HG03025 (cell line): ENCODE data around the gene SLC6A3.

Source experiments
- ATAC-seq: cut with Tn5 transposase; IDR thresholded peaks from one replicate; pipeline ENCODE4 v1.9.1; 2021; ENCODE audit warnings: mild to moderate bottlenecking, moderate library complexity; ENCODE audit not compliant: unreplicated experiment, low FRiP score

Gene SLC6A3

GRCh38 chr5:1410156-1411014 lies 34.9 kb downstream of the SLC6A3 start:
- ATAC-seq: no peak

GRCh38 chr5:1409381-1410110 lies 35.7 kb downstream of the SLC6A3 start:
- ATAC-seq: no peak

- no peak for ATAC-seq
Measured at GRCh38 chr5:1406681-1407640, 38.3 kb downstream of the SLC6A3 start.

- no peak for ATAC-seq
Measured at GRCh38 chr5:1405539-1406530, 39.4 kb downstream of the SLC6A3 start.

GRCh38 chr5:1405121-1405520 lies 40.1 kb downstream of the SLC6A3 start:
- no peak for ATAC-seq

GRCh38 chr5:1404062-1404461 lies 41.2 kb downstream of the SLC6A3 start:
- ATAC-seq: no peak

- ATAC-seq: no peak
Measured at GRCh38 chr5:1402611-1403255, 42.5 kb downstream of the SLC6A3 start.

- ATAC-seq: no peak
Measured at GRCh38 chr5:1401536-1402138, 43.6 kb downstream of the SLC6A3 start.

- no peak for ATAC-seq
Measured at GRCh38 chr5:1400936-1401335, 44.3 kb downstream of the SLC6A3 start.

- no peak for ATAC-seq
Measured at GRCh38 chr5:1400211-1400855, 44.9 kb downstream of the SLC6A3 start.

GRCh38 chr5:1399737-1400136 lies 45.5 kb downstream of the SLC6A3 start:
- no peak for ATAC-seq

GRCh38 chr5:1396293-1396816 lies 48.9 kb downstream of the SLC6A3 start:
- ATAC-seq: no peak

- ATAC-seq: no peak
Measured at GRCh38 chr5:1394881-1395860, 50.1 kb downstream of the SLC6A3 start.

- no peak for ATAC-seq
Measured at GRCh38 chr5:1393571-1394501, 51.4 kb downstream of the SLC6A3 start.

GRCh38 chr5:1392801-1393565 lies 52.3 kb downstream of the SLC6A3 start:
- no peak for ATAC-seq
